Lung (tissue), 12 donors: ENCODE measurements around the gene ZBTB45. TPM values are rescaled to one million over a fixed set of nuclear protein-coding genes. Genes with fewer than 3 reads are reported as not detected.

Experiments
- ATAC-seq: fragments of 200-7000 bp; cut with Tn5 transposase; one replicate; pipeline ENCODE4 v1.9.1; 2020; ENCODE audit warnings: moderate number of reproducible peaks; ENCODE audit not compliant: insufficient read depth, low FRiP score
- DNase-seq, 3 donors: peaks; one replicate each; pipeline ENCODE4 v3.0.0-alpha.2; 2013 to 2017
- H3K27ac ChIP-seq, 2 donors: one replicate each; pipeline ENCODE4 v1.5.1; 2013; ENCODE audit warnings: mild to moderate bottlenecking in 2 of 2, moderate library complexity in 2 of 2, control low read depth in 1 of 2, inconsistent platforms in 1 of 2, low read depth in 1 of 2, low read length in 1 of 2
- H3K27me3 ChIP-seq, 3 donors: one replicate each; pipeline ENCODE4 v1.5.1; 2013; ENCODE audit warnings: low read length in 2 of 3; ENCODE audit not compliant: control insufficient read depth in 3 of 3, insufficient read depth in 3 of 3
- H3K36me3 ChIP-seq, 4 donors: one replicate each; pipeline ENCODE4 v1.5.1; 2013; ENCODE audit warnings: low read length in 4 of 4, mild to moderate bottlenecking in 1 of 4, moderate library complexity in 1 of 4; ENCODE audit not compliant: control insufficient read depth in 4 of 4, insufficient read depth in 4 of 4
- H3K4me1 ChIP-seq, 5 donors: one replicate each; pipeline ENCODE4 v1.5.1; 2013; ENCODE audit warnings: low read length in 5 of 5, mild to moderate bottlenecking in 2 of 5, moderate library complexity in 1 of 5; ENCODE audit not compliant: control insufficient read depth in 5 of 5, insufficient read depth in 5 of 5
- H3K4me3 ChIP-seq: one replicate; pipeline ENCODE4 v1.5.1; 2013; ENCODE audit warnings: mild to moderate bottlenecking, control low read depth, moderate library complexity
- H3K9ac ChIP-seq, 2 donors: one replicate each; pipeline ENCODE4 v1.5.1; 2013; ENCODE audit warnings: low read length in 2 of 2, control low read depth in 1 of 2; ENCODE audit not compliant: insufficient read depth in 1 of 2
- H3K9me3 ChIP-seq, 4 donors: one replicate each; pipeline ENCODE4 v1.5.1; 2013; ENCODE audit warnings: low read length in 3 of 4, mild to moderate bottlenecking in 1 of 4, moderate library complexity in 1 of 4; ENCODE audit not compliant: control insufficient read depth in 4 of 4, insufficient read depth in 3 of 4
- CTCF ChIP-seq: IDR thresholded peaks from 2 replicates; pipeline ENCODE4 v1.5.1; 2012; ENCODE audit warnings: mild to moderate bottlenecking; ENCODE audit errors: control extremely low read depth, extremely low read depth
- WGBS, 2 donors: extraction: QIAGEN DNeasy Blood & Tissue Kit; methylation state at CpG; one replicate each; pipeline ENCODE4 v1.1.7; 2013; 5-methylcytosine and 5-hydroxymethylcytosine counted together
- polyA plus RNA-seq, 2 donors: library from polyadenylated mRNA; stranded (reverse); fragments of 200-250 nt; gene quantifications; one replicate each; pipeline ENCODE4 v1.2.1, GENCODE V29; 2013
- total RNA-seq, 2 donors: library from RNA; depleted of rRNA in 1 of 2; stranded (reverse); fragments of >200 nt in 1 of 2; gene quantifications; one replicate each; pipeline ENCODE4 v1.2.1, GENCODE V29; 2014 to 2021
- donor health status: control.
- donor health status: control.
- donor health status: Bipolar disorder and iron deficiency.
- donor health status: healthy.
- donor health status: DM: yes; HTN: yes; CAD: no.

ZBTB45 gene
- total and polyA plus RNA-seq, 4 donors, result 6.0 to 20.2 (median 8.6) TPM

GRCh38 chr19:58516964-58517833, 2.4 kb downstream of the ZBTB45 start:
- H3K4me3 ChIP-seq, result no peak overlapping the region
- no peak overlapping the region for H3K9ac ChIP-seq
- 94% methylated on average over 59 to 65 of the region's 65 CpGs for WGBS, 2 donors
- TF ChIP-seq CTCF, result no peak
- no peak overlapping the region for H3K27ac ChIP-seq
- DNase-seq (no peak), ATAC-seq (no peak)
- peaks cover 0 to 16% (median 8%) of the 10 kb centered on the region in 4 donors for H3K36me3 ChIP-seq
- H3K9me3 ChIP-seq, result no peaks in the 10 kb centered on the region
- peaks cover 0 to 26% (median 10%) of the 10 kb centered on the region in 5 donors for H3K4me1 ChIP-seq
- H3K27me3 ChIP-seq, result no peaks in the 10 kb centered on the region

- DNase-seq, result no peak
- peaks cover 0 to 16% (median 8%) of the 10 kb centered on the region in 4 donors for H3K36me3 ChIP-seq
Observed at GRCh38 chr19:58516246-58516836, 3.3 kb downstream of the ZBTB45 start.

GRCh38 chr19:58515259-58515658, 4.4 kb downstream of the ZBTB45 start:
- no peak for TF ChIP-seq CTCF
- H3K4me1 ChIP-seq, result peaks cover 0 to 21% (median 6%) of the 10 kb centered on the region in 5 donors
- no peak overlapping the region for H3K27ac ChIP-seq
- DNase-seq, result no peak
- H3K4me3 ChIP-seq, result no peak overlapping the region
- 93 to 94% methylated on average over 2 of the region's 2 CpGs for whole genome bisulfite sequencing, 2 donors
- H3K27me3 ChIP-seq, result no peaks in the 10 kb centered on the region
- ATAC-seq, result no peak
- H3K9me3 ChIP-seq, result no peaks in the 10 kb centered on the region
- peaks cover 0 to 16% (median 8%) of the 10 kb centered on the region in 4 donors for H3K36me3 ChIP-seq
- no peak overlapping the region for H3K9ac ChIP-seq

More at GRCh38 chr19:58516246-58516836, 3.3 kb downstream of the ZBTB45 start:
- no peak for ATAC-seq
- Histone ChIP-seq H3K9ac (no peak overlapping the region), H3K9me3 (no peaks in the 10 kb centered on the region), H3K4me3 (no peak overlapping the region), H3K27me3 (no peaks in the 10 kb centered on the region), H3K27ac (no peak overlapping the region), H3K4me1 (peaks cover 0 to 26% (median 10%) of the 10 kb centered on the region in 5 donors)
- TF ChIP-seq CTCF, result no peak
- WGBS, 2 donors, result 91 to 93% methylated on average over 25 of the region's 25 CpGs
